Testis (tissue), 3 donors: ENCODE data around the gene ZDHHC7. TPM values are rescaled to one million over a fixed set of nuclear protein-coding genes. Genes with fewer than 3 reads are reported as not detected.

Source experiments
- DNase-seq: peaks from one replicate; pipeline ENCODE4 v3.0.0-alpha.2; 2019
- H3K27ac ChIP-seq, 2 donors: fragments of 200-600 bp; sonication (generic); one replicate each; pipeline ENCODE4 v1.5.1; 2019
- H3K27me3 ChIP-seq: fragments of 200-600 bp; sonication (generic); one replicate; pipeline ENCODE4 v1.5.1; 2019
- H3K36me3 ChIP-seq: fragments of 200-600 bp; sonication (generic); one replicate; pipeline ENCODE4 v1.5.1; 2017; ENCODE audit warnings: low read depth; ENCODE audit errors: missing control alignments
- H3K4me1 ChIP-seq: fragments of 200-600 bp; sonication (generic); one replicate; pipeline ENCODE4 v1.5.1; 2019
- H3K4me3 ChIP-seq, 2 donors: fragments of 200-600 bp; sonication (generic); one replicate each; pipeline ENCODE4 v1.5.1; 2017 to 2019
- H3K9me3 ChIP-seq: fragments of 200-600 bp; sonication (generic); one replicate; pipeline ENCODE4 v1.5.1; 2017
- CTCF ChIP-seq, 3 experiments: fragments of 450-650 bp in 2 of 3; fragments of 200-600 bp in 1 of 3; sonication (generic) in 1 of 3; IDR thresholded peaks; one replicate each; pipeline ENCODE4 v1.5.1; 2016 to 2019; ENCODE audit warnings: antibody characterized with exemption in 3 of 3, mild to moderate bottlenecking in 2 of 3, moderate library complexity in 1 of 3
- POLR2A ChIP-seq: fragments of 450-650 bp; IDR thresholded peaks from one replicate; pipeline ENCODE4 v1.6.1; 2017; ENCODE audit warnings: antibody characterized with exemption, mild to moderate bottlenecking, moderate library complexity
- WGBS, 2 donors: methylation state at CpG; one replicate each; pipeline ENCODE4 v1.1.5; 2018; 5-methylcytosine and 5-hydroxymethylcytosine counted together
- intact Hi-C: fragments of 100-400 bp; cut with DNase I; formaldehyde crosslinking; loops from one replicate; pipeline ENCODE4 v1.15.1; 2023; ENCODE audit warnings: low total_unique reads
- polyA plus RNA-seq: library from polyadenylated mRNA; stranded (reverse); fragments of 350-450 nt; fragmentation: Illumina TruSeq; extraction: RNeasy Lipid Tissue Mini Kit (QIAGEN cat#74804); gene quantifications from one replicate; pipeline ENCODE4 v1.2.3, GENCODE V29; 2014; ENCODE audit warnings: low read depth, low replicate concordance; ENCODE audit not compliant: insufficient read depth
- total RNA-seq, 2 donors: library from RNA; depleted of rRNA; stranded (reverse); fragments of >200 nt; gene quantifications; one replicate each; pipeline ENCODE4 v1.2.3, GENCODE V29; 2016

The ZDHHC7 gene
- total and polyA plus RNA-seq, 3 donors from 2014 or later, result 29.4 to 42.7 (median 35.0) TPM

- intact Hi-C loops, result loop anchor here (5.0 kb wide), 1 partner anchor 217 kb away; no protein-coding TSS in a partner anchor
- Histone ChIP-seq H3K27ac (no peak overlapping the region), H3K36me3 (no peaks in the 10 kb centered on the region), H3K4me3 (no peak overlapping the region), H3K4me1 (peaks cover 8% of the 10 kb centered on the region), H3K27me3 (no peaks in the 10 kb centered on the region), H3K9me3 (no peaks in the 10 kb centered on the region)
- DNase-seq, result no peak
- TF ChIP-seq POLR2A (no peak), CTCF (IDR thresholded peaks at IDR 0.05) (no peak)
- WGBS, 2 donors, result 73% methylated on average over 23 of the region's 23 CpGs
These were observed 37.4 kb downstream of the ZDHHC7 start for GRCh38 chr16:84973776-84974523.

DNA sequence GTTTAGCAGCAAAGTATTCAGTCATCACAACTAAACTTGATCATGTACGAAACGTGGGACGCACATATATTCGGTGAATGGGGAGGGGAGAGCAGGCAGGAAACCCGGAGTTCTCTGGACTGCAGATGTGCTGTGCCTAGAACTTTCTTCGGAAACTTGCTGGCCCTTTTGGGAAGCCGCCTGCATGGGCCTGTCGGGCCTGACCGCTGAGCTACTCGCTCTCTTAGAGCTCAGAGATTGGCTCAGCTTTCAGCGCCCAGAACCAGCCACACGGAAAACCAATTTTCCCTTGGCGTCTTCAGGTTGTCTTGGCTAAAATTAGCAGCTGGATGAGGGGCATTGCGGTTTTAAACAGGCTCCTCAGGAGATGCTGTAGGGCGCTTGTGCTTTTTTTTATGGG is 38.1 kb downstream of the ZDHHC7 start:
- DNase-seq, result no peak
- no peaks in the 10 kb centered on the region for H3K9me3 ChIP-seq
- H3K4me1 ChIP-seq, result peaks cover 8% of the 10 kb centered on the region
- peak overlapping the region in 1 of 2 donors; percentile 50 for H3K27ac ChIP-seq
- TF ChIP-seq POLR2A, result no peak
- TF ChIP-seq CTCF (IDR thresholded peaks at IDR 0.05), result no peak
- H3K27me3 ChIP-seq, result no peaks in the 10 kb centered on the region
- no peaks in the 10 kb centered on the region for H3K36me3 ChIP-seq
- no peak overlapping the region for H3K4me3 ChIP-seq
- intact Hi-C loops, result loop anchor here (5.0 kb wide), 1 partner anchor 216 kb away; no protein-coding TSS in a partner anchor
- 82 to 89% methylated on average over 15 of the region's 15 CpGs for WGBS, 2 donors

DNA sequence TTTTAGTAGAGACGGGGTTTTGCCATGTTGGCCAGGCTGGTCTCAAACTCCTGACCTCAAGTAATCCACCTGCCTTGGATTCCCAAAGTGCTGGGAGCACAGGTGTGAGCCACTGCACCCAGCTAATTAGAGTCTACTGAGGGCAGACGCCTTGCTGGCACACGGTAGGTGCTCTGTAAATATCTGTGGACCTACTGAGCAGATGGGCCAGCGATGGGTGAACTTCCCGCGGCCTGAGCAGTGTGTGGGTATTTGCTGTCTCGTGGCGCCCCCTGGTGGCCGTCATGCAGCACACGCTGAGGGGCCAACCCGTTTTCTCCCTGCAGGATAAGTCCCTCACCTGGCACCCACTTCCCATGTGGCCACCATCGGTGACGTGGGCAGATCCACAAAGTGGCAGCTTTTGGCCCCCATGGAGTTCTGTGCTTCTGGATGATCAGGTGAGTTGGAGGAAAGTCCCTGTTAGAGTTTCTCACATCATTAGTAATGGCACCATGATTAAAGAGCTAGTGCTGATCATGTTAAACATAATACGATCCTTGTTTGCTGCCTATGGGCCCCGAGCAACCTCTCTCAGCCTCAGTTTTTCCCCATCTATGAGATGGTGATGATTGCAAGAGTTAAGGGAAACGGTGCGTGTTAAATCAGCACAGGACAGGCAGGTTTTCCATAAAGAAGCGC is 40.7 kb downstream of the ZDHHC7 start:
- Histone ChIP-seq H3K4me1 (peaks cover 8% of the 10 kb centered on the region), H3K27me3 (no peaks in the 10 kb centered on the region), H3K36me3 (no peaks in the 10 kb centered on the region), H3K4me3 (no peak overlapping the region), H3K27ac (no peak overlapping the region), H3K9me3 (no peaks in the 10 kb centered on the region)
- DNase-seq, result peak; percentile 86
- no peak for TF ChIP-seq POLR2A
- TF ChIP-seq CTCF (IDR thresholded peaks at IDR 0.05), result peak; percentile 97 to 99 (median 98)
- intact Hi-C loops, result loop anchor here (5.0 kb wide), 1 partner anchor 213 kb away; no protein-coding TSS in a partner anchor
- WGBS, 2 donors, result 30 to 32% methylated on average over 15 to 18 of the region's 18 CpGs

DNA sequence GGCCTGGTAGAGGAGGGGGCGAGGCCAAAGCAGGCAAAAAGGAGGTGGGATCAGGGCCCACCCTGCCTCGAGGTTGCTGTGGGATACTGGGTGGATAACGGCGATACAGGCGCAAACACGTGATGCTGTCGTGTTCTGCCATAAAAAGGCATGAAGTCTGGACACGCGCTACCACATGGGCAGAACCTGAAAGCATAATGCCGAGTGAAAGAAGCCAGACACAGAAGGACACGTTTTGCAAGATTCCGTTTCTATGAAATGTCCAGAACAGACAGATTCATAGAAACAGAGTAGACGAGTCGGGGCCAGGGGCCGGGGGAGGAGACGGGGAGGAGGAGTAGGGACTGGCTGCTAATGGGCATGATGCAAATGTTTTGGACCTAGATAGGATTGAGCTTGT is 43.5 kb downstream of the ZDHHC7 start:
- Histone ChIP-seq H3K36me3 (no peaks in the 10 kb centered on the region), H3K27me3 (no peaks in the 10 kb centered on the region), H3K27ac (no peak overlapping the region), H3K4me3 (no peak overlapping the region), H3K4me1 (peaks cover 1% of the 10 kb centered on the region), H3K9me3 (no peaks in the 10 kb centered on the region)
- WGBS, 2 donors, result 84 to 87% methylated on average over 16 of the region's 16 CpGs
- intact Hi-C loops, result no loop called here
- TF ChIP-seq POLR2A, result no peak
- TF ChIP-seq CTCF (IDR thresholded peaks at IDR 0.05), result no peak
- DNase-seq, result no peak
